ENCODE results near the gene DOK4.

GRCh38 chr16:57469917-57470470, 16.3 kb downstream of the DOK4 start:
- no peak for TF ChIP-seq CTCF (conservative IDR thresholded peaks at IDR 0.05)
- no peak for TF ChIP-seq EZH2 (IDR thresholded peaks at IDR 0.05; ENCODE audit: low read depth)
